ENCODE data around the gene BTBD19.
A peak's percentile ranks its signal among the peaks of the same experiment; 100 is the strongest.

Gene BTBD19

GRCh38 chr1:44799770-44800584, 8.3 kb upstream of the BTBD19 start, which contains the start of gene PLK3:
Gene PLK3 (plus strand): TSS chr1:44800377. CDS start chr1:44800464, 87 bp downstream.
- H3K4me1 Mint-ChIP-seq (ENCODE audit: low read depth): peaks cover 26% of the 10 kb centered on the region

GRCh38 chr1:44801491-44802305, 6.6 kb upstream of the BTBD19 start:
- peak overlapping the region; percentile 97 for H3K27ac Mint-ChIP-seq
- DNase-seq (ENCODE audit: low spot score): peak; percentile 65
- peak overlapping the region; percentile 92 for H3K4me3 Mint-ChIP-seq
- peaks cover 31% of the 10 kb centered on the region for H3K4me1 Mint-ChIP-seq (ENCODE audit: low read depth)
- H3K9me3 Mint-ChIP-seq: no peaks in the 10 kb centered on the region
- peaks cover 48% of the 10 kb centered on the region for H3K36me3 Mint-ChIP-seq (ENCODE audit: low read depth)
- H3K27me3 Mint-ChIP-seq (ENCODE audit: low read depth): no peaks in the 10 kb centered on the region

More at GRCh38 chr1:44799770-44800584, 8.3 kb upstream of the BTBD19 start, which contains the start of gene PLK3:
- Mint-ChIP-seq H3K9me3 (no peaks in the 10 kb centered on the region), H3K36me3 (ENCODE audit: low read depth) (peaks cover 35% of the 10 kb centered on the region), H3K27me3 (ENCODE audit: low read depth) (no peaks in the 10 kb centered on the region), H3K4me3 (peak within 1 kb of the TSS; percentile 99), H3K27ac (peak within 1 kb of the TSS; percentile 100)
- DNase-seq (ENCODE audit: low spot score): peak; percentile 96

- peak overlapping the region; percentile 92 for H3K4me3 Mint-ChIP-seq
- no peaks in the 10 kb centered on the region for H3K27me3 Mint-ChIP-seq (ENCODE audit: low read depth)
- H3K4me1 Mint-ChIP-seq (ENCODE audit: low read depth): peaks cover 39% of the 10 kb centered on the region
- H3K9me3 Mint-ChIP-seq: no peaks in the 10 kb centered on the region
- H3K36me3 Mint-ChIP-seq (ENCODE audit: low read depth): peaks cover 55% of the 10 kb centered on the region
- peak overlapping the region; percentile 97 for H3K27ac Mint-ChIP-seq
- DNase-seq (ENCODE audit: low spot score): no peak
These were observed 5.8 kb upstream of the BTBD19 start for GRCh38 chr1:44802306-44803061.

- peak overlapping the region; percentile 92 for H3K4me3 Mint-ChIP-seq
- no peaks in the 10 kb centered on the region for H3K9me3 Mint-ChIP-seq
- H3K27ac Mint-ChIP-seq: peak overlapping the region; percentile 72
- DNase-seq (ENCODE audit: low spot score): no peak
- H3K4me1 Mint-ChIP-seq (ENCODE audit: low read depth): peaks cover 44% of the 10 kb centered on the region
- H3K27me3 Mint-ChIP-seq (ENCODE audit: low read depth): no peaks in the 10 kb centered on the region
- H3K36me3 Mint-ChIP-seq (ENCODE audit: low read depth): peaks cover 60% of the 10 kb centered on the region
These were observed 5.3 kb upstream of the BTBD19 start for GRCh38 chr1:44803062-44803311.

- no peaks in the 10 kb centered on the region for H3K27me3 Mint-ChIP-seq (ENCODE audit: low read depth)
- DNase-seq (ENCODE audit: low spot score): no peak
- peak overlapping the region; percentile 92 for H3K4me3 Mint-ChIP-seq
- H3K4me1 Mint-ChIP-seq (ENCODE audit: low read depth): peaks cover 48% of the 10 kb centered on the region
- H3K9me3 Mint-ChIP-seq: no peaks in the 10 kb centered on the region
- H3K27ac Mint-ChIP-seq: peak overlapping the region; percentile 77
- H3K36me3 Mint-ChIP-seq (ENCODE audit: low read depth): peaks cover 61% of the 10 kb centered on the region
These were observed 4.8 kb upstream of the BTBD19 start for GRCh38 chr1:44803312-44804095.

- DNase-seq (ENCODE audit: low spot score): no peak
- peak overlapping the region; percentile 77 for H3K27ac Mint-ChIP-seq
- no peaks in the 10 kb centered on the region for H3K9me3 Mint-ChIP-seq
- H3K4me1 Mint-ChIP-seq (ENCODE audit: low read depth): peaks cover 56% of the 10 kb centered on the region
- H3K36me3 Mint-ChIP-seq (ENCODE audit: low read depth): peaks cover 64% of the 10 kb centered on the region
- no peaks in the 10 kb centered on the region for H3K27me3 Mint-ChIP-seq (ENCODE audit: low read depth)
- H3K4me3 Mint-ChIP-seq: no peak overlapping the region
These were observed 2.9 kb upstream of the BTBD19 start for GRCh38 chr1:44805311-44806024.

- Mint-ChIP-seq H3K9me3 (no peaks in the 10 kb centered on the region), H3K4me1 (ENCODE audit: low read depth) (peaks cover 62% of the 10 kb centered on the region), H3K36me3 (ENCODE audit: low read depth) (peaks cover 65% of the 10 kb centered on the region), H3K4me3 (no peak overlapping the region), H3K27ac (peak overlapping the region; percentile 99), H3K27me3 (ENCODE audit: low read depth) (no peaks in the 10 kb centered on the region)
- no peak for DNase-seq (ENCODE audit: low spot score)
These were observed 2.2 kb upstream of the BTBD19 start for GRCh38 chr1:44806025-44806703.

GRCh38 chr1:44806704-44807363, 1.5 kb upstream of the BTBD19 start, which contains the start of gene DYNLT4:
Gene DYNLT4 (minus strand): TSS chr1:44807351. CDS start chr1:44806668, 683 bp downstream.
- DNase-seq (ENCODE audit: low spot score): no peak
- Mint-ChIP-seq H3K4me1 (ENCODE audit: low read depth) (peaks cover 67% of the 10 kb centered on the region), H3K27me3 (ENCODE audit: low read depth) (no peaks in the 10 kb centered on the region), H3K4me3 (peak within 1 kb of the TSS; percentile 79), H3K36me3 (ENCODE audit: low read depth) (peaks cover 67% of the 10 kb centered on the region), H3K27ac (peak within 1 kb of the TSS; percentile 99), H3K9me3 (no peaks in the 10 kb centered on the region)

GRCh38 chr1:44807364-44808062, 810 bp upstream of the BTBD19 start:
- peak; percentile 92 for DNase-seq (ENCODE audit: low spot score)
- no peaks in the 10 kb centered on the region for H3K27me3 Mint-ChIP-seq (ENCODE audit: low read depth)
- H3K36me3 Mint-ChIP-seq (ENCODE audit: low read depth): peaks cover 61% of the 10 kb centered on the region
- H3K27ac Mint-ChIP-seq: peak overlapping the region; percentile 99
- H3K4me3 Mint-ChIP-seq: peak overlapping the region; percentile 79
- no peaks in the 10 kb centered on the region for H3K9me3 Mint-ChIP-seq
- peaks cover 66% of the 10 kb centered on the region for H3K4me1 Mint-ChIP-seq (ENCODE audit: low read depth)

- no peaks in the 10 kb centered on the region for H3K27me3 Mint-ChIP-seq (ENCODE audit: low read depth)
- H3K4me3 Mint-ChIP-seq: peak overlapping the region; percentile 79
- peak; percentile 92 for DNase-seq (ENCODE audit: low spot score)
- peaks cover 55% of the 10 kb centered on the region for H3K36me3 Mint-ChIP-seq (ENCODE audit: low read depth)
- H3K4me1 Mint-ChIP-seq (ENCODE audit: low read depth): peaks cover 62% of the 10 kb centered on the region
- H3K27ac Mint-ChIP-seq: peak overlapping the region; percentile 99
- no peaks in the 10 kb centered on the region for H3K9me3 Mint-ChIP-seq
These were observed 905 bp downstream of the BTBD19 start for GRCh38 chr1:44808938-44809917.
